Gastroesophageal sphincter (tissue), 2 donors: ENCODE data around the gene RNF157.

Source experiments
- EP300 ChIP-seq: sonication (generic); formaldehyde crosslinking; IDR thresholded peaks from one replicate; pipeline ENCODE4 v1.6.1; 2017; ENCODE audit warnings: antibody characterized with exemption, mild to moderate bottlenecking
- POLR2A ChIP-seq, 2 donors: fragments of 450-650 bp; IDR thresholded peaks; one replicate each; pipeline ENCODE4 v1.6.1; 2017; ENCODE audit warnings: antibody characterized with exemption in 2 of 2, mild to moderate bottlenecking in 2 of 2, moderate library complexity in 1 of 2
- POLR2AphosphoS5 ChIP-seq: sonication (generic); formaldehyde crosslinking; IDR thresholded peaks from one replicate; pipeline ENCODE4 v1.6.1; 2017; ENCODE audit warnings: antibody characterized with exemption

DNA sequence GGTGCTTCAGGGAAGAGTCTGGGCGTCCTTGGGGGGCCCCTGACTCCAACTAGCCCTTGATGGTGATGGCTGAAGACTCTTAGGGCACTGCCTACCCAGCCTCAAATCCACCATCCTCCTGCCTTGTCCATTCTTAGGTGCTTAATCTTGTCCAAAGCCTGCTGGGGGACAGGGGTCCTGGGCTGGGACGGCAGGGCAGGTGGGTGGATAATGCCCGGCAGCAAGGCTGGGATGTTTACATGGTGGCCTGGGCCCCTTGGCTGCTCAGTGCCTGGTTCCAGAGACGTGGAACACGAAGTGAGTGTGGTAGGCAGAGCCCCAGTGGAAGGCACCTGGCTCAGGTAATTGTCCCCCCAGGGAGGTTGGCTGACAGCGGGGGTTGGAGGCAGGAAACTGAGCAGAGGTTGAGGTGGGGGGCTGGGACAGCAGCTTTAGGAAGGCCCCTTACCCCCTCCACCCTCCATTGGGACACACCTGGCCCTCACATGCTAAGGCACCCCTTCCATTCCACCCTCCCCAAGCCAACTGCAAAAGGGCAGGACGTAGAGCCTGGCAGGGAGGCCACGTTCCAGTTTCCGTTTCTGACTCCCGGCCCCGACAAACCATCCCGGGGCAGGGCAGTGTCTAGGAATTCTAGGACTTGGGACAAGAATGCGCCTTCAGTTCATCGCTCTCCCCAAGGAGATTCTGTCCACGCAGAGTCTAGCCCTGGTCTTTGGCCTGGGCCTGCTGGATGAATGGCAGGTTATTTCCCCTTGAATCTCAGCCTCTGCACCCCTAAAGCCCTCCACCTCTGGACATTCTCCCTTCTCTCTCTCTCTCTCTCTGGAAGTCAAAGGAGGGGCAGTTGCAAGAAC lies 101.2 kb downstream of the RNF157 start:
- TF ChIP-seq POLR2A (IDR thresholded peaks at IDR 0.05): no peak
- TF ChIP-seq EP300: no peak
- TF ChIP-seq POLR2AphosphoS5: no peak
